ENCODE data around the gene GPR68. TPM values are rescaled to one million over a fixed set of nuclear protein-coding genes. Genes with fewer than 3 reads are reported as not detected.

GPR68 gene
- total RNA-seq, 2 experiments from 2014 or later: 0.13 to 0.84 TPM

Other genes with a start within 250 kb of the GPR68 start
- gene RPS6KA5, start 184.1 kb downstream of the GPR68 start, total RNA-seq (2014; rRNA removed; shearing (Covaris generic)): 9.0 and 9.6 TPM in 2 replicates
- 12.7 and 14.3 TPM in 2 replicates for gene RPS6KA5, start 184.1 kb downstream of the GPR68 start, total RNA-seq (2022)
- gene DGLUCY, start 130.6 kb downstream of the GPR68 start, total RNA-seq (2014; rRNA removed; shearing (Covaris generic)): 30.2 and 37.6 TPM in 2 replicates
- 56.8 and 60.2 TPM in 2 replicates for gene DGLUCY, start 130.6 kb downstream of the GPR68 start, total RNA-seq (2022)
- 89.3 and 137 TPM in 2 replicates for gene CCDC88C, start 173.1 kb upstream of the GPR68 start, total RNA-seq (2014; rRNA removed; shearing (Covaris generic))
- 253 and 262 TPM in 2 replicates for gene CCDC88C, start 173.1 kb upstream of the GPR68 start, total RNA-seq (2022)

Data from OCI-LY7 (cell line).